ENCODE measurements around the gene ZNF774. TPM values are rescaled to one million over a fixed set of nuclear protein-coding genes. Genes with fewer than 3 reads are reported as not detected.
A peak's percentile ranks its signal among the peaks of the same experiment; 100 is the strongest.

ZNF774 gene
- total RNA-seq, 1 donor from 2014 or later: 4.8 TPM

DNA sequence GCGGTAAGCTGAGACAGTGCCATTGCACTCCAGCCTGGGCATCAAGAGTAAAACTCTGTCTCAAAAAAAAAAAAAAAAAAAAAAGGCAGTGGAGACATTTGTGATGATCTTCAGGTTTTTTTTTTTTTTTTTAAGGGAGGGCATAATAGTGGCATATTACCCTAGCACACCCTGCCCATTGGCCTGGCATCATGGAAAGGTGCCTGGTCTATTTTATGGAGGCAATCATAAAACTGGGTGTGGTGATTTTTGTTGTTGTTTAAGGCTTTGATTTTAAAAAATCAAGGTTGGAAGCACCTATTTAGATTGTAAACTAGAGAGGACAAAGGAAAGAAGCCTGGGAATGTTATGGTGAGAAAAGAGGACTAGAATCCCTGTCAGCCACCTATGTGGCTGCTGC lies 42.0 kb downstream of the ZNF774 start:
- Mint-ChIP-seq H3K4me1 (ENCODE audit: unreplicated experiment) (peaks cover 45% of the 10 kb centered on the region), H3K27me3 (no peaks in the 10 kb centered on the region), H3K36me3 (peaks cover 44% of the 10 kb centered on the region), H3K27ac (peak overlapping the region; percentile 12), H3K9me3 (peaks cover 5% of the 10 kb centered on the region), H3K4me3 (no peak overlapping the region)
- no peak for DNase-seq (ENCODE audit: extremely low spot score, unreplicated experiment)
- TF ChIP-seq, protein P1, sequence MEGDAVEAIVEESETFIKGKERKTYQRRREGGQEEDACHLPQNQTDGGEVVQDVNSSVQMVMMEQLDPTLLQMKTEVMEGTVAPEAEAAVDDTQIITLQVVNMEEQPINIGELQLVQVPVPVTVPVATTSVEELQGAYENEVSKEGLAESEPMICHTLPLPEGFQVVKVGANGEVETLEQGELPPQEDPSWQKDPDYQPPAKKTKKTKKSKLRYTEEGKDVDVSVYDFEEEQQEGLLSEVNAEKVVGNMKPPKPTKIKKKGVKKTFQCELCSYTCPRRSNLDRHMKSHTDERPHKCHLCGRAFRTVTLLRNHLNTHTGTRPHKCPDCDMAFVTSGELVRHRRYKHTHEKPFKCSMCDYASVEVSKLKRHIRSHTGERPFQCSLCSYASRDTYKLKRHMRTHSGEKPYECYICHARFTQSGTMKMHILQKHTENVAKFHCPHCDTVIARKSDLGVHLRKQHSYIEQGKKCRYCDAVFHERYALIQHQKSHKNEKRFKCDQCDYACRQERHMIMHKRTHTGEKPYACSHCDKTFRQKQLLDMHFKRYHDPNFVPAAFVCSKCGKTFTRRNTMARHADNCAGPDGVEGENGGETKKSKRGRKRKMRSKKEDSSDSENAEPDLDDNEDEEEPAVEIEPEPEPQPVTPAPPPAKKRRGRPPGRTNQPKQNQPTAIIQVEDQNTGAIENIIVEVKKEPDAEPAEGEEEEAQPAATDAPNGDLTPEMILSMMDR (conservative IDR thresholded peaks at IDR 0.05): no peak

DNA sequence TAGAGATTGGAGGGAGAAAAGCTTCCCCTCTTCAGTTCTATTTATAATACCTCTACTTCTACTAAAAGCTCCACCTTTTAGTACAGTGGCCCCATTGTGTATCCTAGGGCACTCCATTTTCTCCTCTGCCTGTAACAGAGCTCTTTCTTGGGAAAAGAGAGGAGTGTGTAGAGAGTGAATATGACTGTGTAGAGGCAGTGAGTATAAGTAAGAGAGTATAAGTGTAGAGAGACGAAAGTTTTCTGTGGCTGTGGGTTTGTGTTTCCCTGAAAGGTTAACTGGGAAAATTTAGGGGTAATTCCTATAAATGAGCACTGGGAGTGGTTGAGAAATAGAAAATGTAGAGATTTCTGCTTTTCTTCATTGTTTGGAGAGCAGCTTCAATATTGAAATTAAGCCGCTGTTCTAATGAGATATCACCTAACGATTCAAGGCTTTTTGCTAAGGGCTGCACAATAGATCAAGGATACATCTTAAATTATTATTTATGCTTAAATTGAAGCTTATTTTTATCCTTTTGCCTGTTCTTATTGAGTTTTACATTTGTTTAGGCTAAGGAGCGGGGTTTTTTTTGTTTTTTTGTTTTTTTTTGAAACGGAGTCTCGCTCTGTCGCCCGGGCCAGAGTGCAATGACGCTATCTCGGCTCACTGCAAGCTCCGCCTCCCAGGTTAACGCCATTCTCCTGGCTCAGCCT lies 42.8 kb downstream of the ZNF774 start:
- DNase-seq (ENCODE audit: extremely low spot score, unreplicated experiment): no peak
- TF ChIP-seq, protein P1 (conservative IDR thresholded peaks at IDR 0.05): no peak
- H3K4me3 Mint-ChIP-seq: no peak overlapping the region
- peaks cover 42% of the 10 kb centered on the region for H3K36me3 Mint-ChIP-seq
- H3K27me3 Mint-ChIP-seq: no peaks in the 10 kb centered on the region
- H3K27ac Mint-ChIP-seq: peak overlapping the region; percentile 12
- H3K9me3 Mint-ChIP-seq: peaks cover 5% of the 10 kb centered on the region
- H3K4me1 Mint-ChIP-seq (ENCODE audit: unreplicated experiment): peaks cover 40% of the 10 kb centered on the region

DNA sequence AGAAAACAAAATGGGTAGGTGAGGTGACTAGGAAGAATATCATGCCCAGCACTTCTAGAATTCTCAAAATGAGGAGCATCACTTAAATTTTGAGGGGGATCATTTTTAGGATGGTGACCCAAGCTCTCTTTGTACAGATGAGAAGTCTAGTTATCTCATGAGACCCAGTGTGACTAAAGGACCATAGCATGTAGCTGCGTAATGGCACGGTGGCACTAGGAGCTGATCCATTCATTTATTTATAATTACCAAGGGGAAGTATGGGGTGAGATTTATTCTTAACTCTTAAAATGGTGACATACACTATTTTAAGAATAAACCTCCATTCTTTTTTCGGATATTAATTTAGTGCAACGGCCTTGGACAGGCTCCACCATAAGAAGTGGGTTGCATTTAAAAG lies 44.2 kb downstream of the ZNF774 start:
- H3K27me3 Mint-ChIP-seq: no peaks in the 10 kb centered on the region
- DNase-seq (ENCODE audit: extremely low spot score, unreplicated experiment): no peak
- TF ChIP-seq, protein P1 (conservative IDR thresholded peaks at IDR 0.05): no peak
- no peak overlapping the region for H3K4me3 Mint-ChIP-seq
- H3K36me3 Mint-ChIP-seq: peaks cover 34% of the 10 kb centered on the region
- H3K27ac Mint-ChIP-seq: no peak overlapping the region
- H3K9me3 Mint-ChIP-seq: peaks cover 5% of the 10 kb centered on the region
- peaks cover 37% of the 10 kb centered on the region for H3K4me1 Mint-ChIP-seq (ENCODE audit: unreplicated experiment)

DNA sequence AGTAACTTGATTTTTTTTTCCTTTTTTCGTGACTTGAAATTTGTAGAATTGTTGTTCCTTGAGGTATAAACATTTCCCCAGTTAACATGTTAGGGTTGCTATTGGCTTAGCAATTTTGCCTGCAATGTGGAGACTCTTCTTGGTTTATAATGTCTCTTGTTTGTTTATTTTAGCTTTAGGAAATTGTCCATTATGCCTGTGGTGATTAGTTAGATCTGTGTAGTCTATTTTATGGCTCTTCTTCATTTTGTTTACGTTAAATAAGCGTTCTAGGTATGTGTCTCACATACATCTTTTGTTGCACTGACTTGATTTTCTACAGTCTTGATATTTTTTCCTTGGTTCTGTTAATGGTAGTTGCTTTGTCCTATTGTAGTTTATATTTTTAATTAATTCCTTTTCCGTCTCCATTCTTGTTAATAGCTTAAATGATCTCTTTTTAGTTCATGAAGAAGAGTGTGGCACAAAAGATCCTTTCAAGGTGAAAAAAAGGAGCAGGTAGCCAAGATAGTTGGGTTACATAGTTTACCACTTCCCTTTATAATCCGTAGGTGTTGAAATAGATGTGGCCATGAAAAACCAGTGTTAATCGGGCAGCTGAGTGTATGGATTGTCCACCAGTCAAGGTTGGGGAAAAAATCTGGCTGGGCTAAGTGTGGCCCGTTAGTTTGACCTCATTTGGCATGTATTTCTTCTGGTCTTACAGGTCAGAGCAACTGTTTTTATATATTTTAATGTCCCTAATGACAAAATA lies 48.1 kb downstream of the ZNF774 start:
- H3K4me3 Mint-ChIP-seq: no peak overlapping the region
- no peaks in the 10 kb centered on the region for H3K9me3 Mint-ChIP-seq
- TF ChIP-seq, protein P1 (conservative IDR thresholded peaks at IDR 0.05): no peak
- DNase-seq (ENCODE audit: extremely low spot score, unreplicated experiment): no peak
- H3K36me3 Mint-ChIP-seq: peaks cover 9% of the 10 kb centered on the region
- no peaks in the 10 kb centered on the region for H3K27me3 Mint-ChIP-seq
- H3K4me1 Mint-ChIP-seq (ENCODE audit: unreplicated experiment): peaks cover 33% of the 10 kb centered on the region
- peak overlapping the region; percentile 94 for H3K27ac Mint-ChIP-seq

DNA sequence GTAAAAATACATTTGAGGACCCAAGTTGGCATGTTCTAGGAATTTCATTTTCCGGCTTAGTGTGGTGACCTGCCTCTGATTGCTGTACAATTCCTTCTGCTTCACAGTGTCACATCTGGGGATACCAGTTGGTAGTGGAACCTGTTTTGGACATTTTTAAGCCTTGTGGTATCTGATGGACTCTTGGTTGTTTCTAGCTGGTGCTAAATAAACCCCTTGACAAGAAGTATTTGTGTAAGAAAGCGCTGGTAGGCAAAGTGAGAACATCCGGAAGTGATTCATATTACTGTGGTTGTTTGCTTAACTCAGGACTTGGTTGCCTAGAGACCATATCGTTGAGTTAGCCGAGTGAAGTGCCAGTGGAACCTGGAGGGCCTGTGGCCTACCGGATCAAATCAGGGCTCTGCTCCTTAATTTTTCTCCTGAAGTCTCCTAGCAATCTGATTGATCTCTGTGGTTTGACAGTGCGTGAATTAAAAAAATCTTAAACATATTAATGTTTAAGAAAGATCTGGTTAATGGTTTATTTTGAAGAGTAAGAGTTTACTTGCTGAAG lies 48.8 kb downstream of the ZNF774 start:
- no peaks in the 10 kb centered on the region for H3K27me3 Mint-ChIP-seq
- peak overlapping the region; percentile 94 for H3K27ac Mint-ChIP-seq
- H3K36me3 Mint-ChIP-seq: peaks cover 4% of the 10 kb centered on the region
- DNase-seq (ENCODE audit: extremely low spot score, unreplicated experiment): no peak
- H3K4me3 Mint-ChIP-seq: peak overlapping the region; percentile 78
- no peaks in the 10 kb centered on the region for H3K9me3 Mint-ChIP-seq
- H3K4me1 Mint-ChIP-seq (ENCODE audit: unreplicated experiment): peaks cover 28% of the 10 kb centered on the region
- TF ChIP-seq, protein P1 (conservative IDR thresholded peaks at IDR 0.05): no peak

All from type B pancreatic cell (in vitro differentiated cells).